Endothelial cell of hepatic sinusoid (primary cell): Measurements from ENCODE around the gene LMX1B.
"Not testable (repeated sequence)": the region's sequence is repeated elsewhere in the genome, so short reads cannot be mapped to it uniquely, and the experiment has no call there.

Experiments used
- in situ Hi-C: cut with HindIII; loops from 2 replicates; pipeline ENCODE4 v1.10.0; 2017; ENCODE audit warnings: low sequenced_read_pairs

LMX1B gene

DNA sequence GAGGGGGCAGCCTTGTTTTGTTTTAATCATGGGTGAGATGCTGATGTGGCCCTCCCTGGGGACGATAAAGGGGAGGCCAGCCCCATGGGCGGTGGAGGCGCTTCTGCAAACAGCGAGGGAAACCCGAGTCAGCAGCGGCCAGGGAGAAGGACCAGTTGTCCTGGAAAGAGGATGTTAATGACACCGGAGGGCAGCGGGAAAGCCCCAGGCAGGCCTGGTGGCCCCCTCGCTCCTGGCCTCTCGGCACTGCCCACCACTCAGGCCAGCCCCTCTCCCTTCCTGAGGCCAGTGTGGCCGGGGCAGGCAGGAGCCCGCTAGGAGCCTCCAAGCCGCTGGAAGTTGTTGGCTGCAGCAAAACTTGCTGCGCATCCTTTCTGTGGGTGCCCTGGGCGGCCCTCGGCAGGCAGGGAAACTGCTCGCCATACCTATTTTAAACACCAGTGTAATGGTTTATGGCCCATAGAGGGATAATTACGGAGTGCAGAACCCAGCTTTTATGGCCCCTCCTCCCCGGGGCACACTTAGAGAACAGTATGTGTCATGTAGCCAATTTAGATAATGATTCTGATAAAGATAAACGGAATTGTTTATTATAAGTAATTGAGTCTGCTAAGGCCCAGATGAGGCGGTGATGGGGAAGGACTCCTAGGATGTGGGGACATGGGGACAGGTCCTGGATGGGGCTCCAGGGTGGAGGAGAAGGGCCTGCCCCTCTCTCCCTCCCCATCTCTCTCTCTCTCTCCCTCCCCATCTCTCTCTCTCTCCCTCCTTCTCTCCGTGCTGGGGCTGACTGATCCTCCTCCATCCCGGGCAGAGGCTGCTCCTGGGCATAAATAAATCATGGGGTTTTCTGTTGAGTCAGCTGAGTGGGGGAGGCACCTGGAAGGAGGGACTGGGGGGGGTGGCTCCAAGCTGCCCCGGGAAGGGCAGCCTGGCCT is 36.9 kb downstream of the LMX1B start:
- in situ Hi-C loops, result no loop called here

DNA sequence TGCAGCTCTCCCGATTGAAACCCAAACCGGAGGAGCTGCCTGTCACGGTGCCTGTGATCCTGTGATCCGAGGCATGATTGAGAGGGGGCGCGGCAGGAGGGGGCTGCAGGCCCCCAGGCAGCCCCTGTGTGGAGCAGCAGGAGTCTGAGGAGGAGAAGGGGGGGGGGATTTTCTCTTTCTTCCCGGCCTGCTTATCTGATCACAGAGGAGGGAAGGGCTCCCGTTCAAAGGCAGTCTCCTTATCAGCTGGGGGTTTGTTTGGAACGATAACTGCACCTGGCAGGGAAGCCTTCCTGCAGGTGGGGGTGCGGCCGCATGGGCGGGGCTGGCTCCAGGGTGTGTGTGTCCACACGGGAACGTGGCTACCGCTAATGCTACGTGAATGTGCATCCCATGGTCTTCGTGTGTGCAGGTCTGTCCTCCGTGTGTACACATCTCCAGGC is 38.4 kb downstream of the LMX1B start:
- in situ Hi-C loops, result no loop called here

DNA sequence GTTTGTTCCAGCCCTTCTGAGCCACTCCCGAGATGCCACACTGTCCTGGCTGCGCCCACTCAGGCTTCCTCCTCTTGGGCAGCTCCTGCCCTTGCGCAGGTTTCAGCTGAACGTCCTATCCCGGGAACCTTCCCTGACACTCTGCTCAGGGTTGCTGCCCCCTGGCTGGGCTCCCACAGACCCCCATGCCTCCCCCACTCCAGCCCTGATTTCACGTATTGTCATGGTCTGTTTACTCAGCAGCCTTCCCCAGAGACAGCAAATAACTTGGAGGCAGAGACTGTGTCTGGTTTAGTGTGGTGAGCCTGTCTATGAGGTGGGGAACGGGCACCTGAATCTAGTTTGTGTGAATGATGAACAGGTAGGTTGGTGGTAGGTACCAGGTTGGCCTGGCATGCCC is 40.4 kb downstream of the LMX1B start:
- in situ Hi-C loops, result no loop called here

DNA sequence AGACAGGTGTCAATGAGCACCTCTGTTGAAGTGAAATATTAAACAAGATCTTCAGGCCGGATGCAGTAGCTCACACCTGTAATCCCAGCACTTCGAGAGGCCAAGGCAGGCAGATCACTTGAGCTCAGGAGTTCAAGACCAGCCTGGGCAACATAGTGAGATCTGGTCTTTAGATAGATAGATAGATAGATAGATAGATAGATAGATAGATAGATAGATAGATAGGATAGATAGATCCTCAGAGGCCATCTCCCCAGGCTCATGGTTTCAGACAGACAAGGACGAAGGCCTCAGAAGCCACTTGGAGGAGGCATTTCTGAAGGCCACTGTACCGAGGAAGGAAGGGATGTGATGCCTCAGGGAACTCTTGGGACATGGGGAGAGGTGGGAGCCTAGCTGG is 42.5 kb downstream of the LMX1B start:
- in situ Hi-C loops, result not testable (repeated sequence)

DNA sequence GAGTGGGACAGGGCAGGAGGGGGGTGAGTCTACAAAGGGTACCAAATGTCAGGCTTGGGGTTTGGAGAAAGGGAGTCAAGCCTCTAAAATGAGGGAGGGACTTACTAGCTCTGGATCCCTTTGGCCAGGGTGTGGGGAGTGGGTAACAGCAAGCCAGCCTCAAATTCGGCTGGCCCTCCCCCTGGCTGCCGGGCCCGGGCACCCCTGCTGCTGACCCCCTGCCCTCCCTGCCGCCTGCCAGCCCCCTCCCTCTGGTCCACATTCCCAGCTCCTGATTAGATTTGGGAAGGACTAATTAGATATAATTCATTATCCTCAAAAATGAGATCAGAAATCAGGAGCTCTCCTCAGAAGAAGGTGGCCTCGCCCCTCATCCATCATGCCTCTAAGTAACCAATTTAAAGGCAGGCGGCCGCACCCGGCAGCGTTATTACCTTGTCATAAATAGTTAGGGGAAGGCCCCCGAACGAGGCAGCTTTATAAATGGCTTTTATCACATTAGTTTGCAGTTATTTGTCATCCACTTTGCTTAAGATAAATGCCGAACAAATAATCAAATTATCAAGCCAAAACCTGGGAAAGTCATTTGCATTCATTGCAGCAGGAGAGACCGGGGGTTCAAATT is 44.6 kb downstream of the LMX1B start:
- in situ Hi-C loops, result no loop called here

DNA sequence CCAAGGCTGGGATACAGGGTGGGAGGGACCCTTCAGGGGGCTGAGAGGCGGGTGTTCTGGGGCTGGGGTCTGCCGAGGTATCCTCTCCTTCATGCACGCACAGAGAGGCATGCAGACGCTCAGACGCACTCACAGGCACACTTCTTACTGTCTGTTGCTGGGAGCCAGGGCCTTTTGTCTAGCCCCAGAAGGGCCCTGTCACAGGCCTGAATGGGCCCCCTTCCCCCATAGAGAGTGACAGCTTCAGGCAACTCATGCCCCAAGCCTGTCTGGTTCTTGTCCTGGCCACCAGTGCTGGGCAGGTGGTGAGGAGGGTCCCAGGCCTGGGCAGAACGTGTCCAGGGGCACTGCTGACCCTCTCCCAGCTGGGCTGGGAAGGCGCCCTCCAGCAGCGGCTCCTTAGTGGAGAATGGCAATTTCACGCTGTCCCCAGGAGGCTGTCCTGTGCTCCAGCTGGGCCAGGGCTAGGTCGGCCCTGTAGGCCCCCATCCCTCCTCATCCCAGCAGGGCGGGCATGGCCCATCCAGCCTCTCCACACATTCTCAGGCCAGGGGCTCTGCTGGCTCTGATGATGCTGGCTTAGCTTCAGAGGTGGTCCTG is 45.3 kb downstream of the LMX1B start:
- in situ Hi-C loops, result no loop called here

DNA sequence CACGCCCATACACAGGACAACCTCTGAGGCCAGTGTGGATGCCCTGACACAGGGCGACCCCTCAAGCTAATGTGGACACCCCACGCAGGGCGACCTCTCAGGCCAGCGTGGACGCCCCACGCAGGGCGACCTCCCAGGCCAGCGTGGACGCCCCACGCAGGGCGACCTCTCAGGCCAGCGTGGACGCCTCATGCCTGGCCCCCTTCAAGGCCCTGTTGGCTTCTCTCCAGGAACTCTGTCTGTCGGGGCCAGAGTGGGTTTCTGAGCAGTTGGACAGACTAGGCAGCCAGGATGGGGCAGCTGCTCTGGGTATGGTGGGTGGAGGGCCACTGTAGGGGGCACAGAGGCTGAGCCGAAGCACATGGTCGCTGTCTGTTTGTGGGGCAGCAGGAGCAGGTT is 47.4 kb downstream of the LMX1B start:
- in situ Hi-C loops, result loop anchor here (5.0 kb wide), 1 partner anchor 39 kb away; no protein-coding TSS in a partner anchor

DNA sequence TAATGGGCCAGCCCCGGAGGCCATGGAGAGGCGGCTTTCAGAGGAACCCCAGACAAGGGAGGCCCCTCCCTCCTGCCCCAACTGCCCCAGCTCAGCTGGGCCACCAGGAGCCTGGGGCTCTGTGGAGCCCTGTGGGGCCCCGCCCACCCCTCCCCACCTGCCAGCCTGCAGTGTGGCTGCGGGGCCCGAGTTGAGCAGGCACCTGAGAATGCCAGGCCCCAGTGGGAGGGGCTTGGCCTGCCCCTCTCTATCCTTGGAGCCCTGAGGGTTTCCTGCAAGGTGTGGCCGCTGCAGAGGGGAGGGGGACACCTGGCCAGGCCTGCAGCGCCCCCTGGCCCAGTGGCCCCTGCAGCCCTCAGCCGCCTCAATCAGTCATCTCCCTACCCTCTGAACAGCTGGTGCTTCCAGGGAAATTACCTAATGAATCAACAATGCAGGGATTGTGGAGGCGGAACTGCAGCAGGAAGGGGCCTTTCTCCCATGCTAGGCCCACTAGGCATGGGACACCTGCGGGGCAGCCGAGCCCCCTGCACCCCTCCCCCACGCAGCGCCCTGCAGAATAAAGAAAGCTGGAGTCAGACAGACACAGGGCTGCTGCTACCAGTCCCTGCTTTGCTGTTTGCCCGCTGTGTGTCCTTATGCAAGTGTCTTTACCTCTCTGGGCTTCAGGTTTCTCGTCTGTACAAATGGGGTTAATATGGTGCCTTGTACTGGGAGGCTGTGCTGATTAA is 48.0 kb downstream of the LMX1B start:
- in situ Hi-C loops, result loop anchor here (5.0 kb wide), 1 partner anchor 39 kb away; no protein-coding TSS in a partner anchor

DNA sequence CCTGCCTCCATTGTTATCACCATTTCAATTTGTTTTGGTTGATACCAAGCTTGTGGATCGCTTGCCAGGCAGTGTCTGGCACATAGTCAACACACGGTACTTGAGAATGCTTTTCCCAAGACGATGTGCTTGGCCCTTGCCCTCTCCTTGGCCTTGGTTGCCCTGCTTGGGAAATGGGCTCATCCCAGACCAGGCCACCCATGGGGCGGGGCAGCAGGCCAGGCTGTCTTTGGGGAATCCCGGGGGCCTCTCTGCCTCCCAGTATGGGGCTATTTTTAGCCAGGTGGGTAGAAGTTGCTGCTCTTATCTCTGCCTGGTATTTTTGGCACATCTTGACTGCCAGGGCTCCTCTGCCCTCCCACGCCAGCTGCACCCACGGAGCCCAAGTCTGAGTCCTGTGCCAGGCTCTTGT is 49.9 kb downstream of the LMX1B start:
- in situ Hi-C loops, result loop anchor here (5.0 kb wide), 1 partner anchor 41 kb away; no protein-coding TSS in a partner anchor

DNA sequence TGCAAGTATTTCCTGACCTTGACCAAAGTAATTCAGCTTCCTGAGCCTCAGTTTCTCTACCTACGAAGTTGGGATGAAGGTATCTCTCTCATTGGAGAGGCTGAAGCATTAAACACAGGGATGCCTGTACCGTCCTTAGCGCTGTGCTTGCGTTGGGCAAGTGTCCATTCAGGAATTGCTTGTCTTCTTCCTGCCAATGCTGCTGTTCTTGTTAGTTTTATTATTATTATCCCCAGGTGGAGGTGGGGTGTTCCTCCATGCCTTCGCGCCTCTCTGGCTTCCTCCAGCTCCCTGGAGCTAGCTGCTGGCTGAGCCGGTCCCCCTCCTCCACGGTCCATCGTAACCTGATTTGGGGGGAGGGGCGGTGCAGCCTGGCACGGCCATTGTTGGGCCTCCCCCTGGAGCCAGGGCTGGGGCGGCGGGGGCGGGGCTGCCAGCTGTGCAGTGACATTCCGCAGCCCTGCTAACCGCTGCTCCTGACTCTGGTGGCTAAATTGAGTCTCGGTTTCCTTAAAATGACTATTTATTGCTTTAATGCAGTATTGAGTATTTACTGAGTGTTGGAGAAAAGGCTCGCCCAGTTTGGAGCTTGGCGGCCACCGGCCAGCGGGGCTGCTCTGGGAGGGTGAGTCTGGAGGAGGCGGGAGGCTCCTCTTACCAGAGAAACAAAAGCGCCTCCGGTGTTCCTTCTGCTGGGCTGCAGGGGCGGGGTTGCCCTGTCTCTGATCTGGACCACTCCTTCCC is 51.3 kb downstream of the LMX1B start:
- in situ Hi-C loops, result loop anchor here (5.0 kb wide), 1 partner anchor 43 kb away; no protein-coding TSS in a partner anchor

DNA sequence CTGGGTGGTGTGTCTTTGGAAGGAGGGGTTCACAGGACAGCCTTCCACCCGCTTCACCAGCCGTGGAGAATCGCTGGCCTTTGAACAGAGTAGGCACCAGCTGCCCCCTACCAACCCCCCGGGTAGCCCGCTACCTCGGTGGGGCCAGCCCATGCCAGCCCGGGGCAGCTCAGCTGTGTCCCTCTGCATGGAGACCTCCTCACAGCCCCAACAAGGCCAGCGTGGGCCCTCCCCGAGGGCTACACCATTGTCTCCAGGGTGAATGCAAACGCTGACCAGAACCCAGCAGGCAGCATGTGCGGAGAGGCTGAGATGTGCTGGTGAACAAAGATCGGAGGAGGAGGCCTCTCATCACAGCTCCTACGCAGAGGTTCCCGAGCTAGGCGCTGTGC is 51.9 kb downstream of the LMX1B start:
- in situ Hi-C loops, result no loop called here

DNA sequence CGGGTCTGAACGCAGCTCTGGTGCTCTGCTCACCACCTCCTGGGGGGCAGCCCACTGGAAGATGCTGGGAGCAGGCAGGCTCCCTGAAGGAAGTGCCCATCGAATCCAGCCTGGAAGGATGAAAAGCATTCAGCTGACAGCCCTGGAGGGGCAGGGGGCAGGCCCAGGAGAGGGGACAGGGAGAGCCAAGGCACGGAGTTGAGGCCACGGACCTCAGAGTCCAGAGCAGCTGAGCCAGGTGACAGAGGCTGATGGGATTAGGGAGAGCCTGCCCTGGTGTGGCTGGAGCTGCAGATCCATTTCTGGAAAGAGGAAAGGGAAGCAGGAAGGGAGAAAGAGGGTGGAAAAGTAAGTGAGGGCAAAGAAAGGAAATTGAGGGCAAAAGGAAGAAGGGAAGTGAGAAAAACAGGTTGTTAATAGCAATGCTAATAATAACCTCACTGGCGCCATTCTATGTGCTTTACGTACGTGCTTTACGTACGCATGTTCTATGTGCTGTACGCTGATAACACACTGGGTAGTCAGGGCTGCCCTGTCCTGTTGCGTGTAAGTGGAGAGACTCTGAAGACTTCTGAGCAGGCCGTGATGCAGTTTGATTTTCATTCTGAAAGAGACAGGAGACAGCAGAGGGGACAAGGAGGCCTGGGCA is 52.6 kb downstream of the LMX1B start:
- in situ Hi-C loops, result no loop called here

DNA sequence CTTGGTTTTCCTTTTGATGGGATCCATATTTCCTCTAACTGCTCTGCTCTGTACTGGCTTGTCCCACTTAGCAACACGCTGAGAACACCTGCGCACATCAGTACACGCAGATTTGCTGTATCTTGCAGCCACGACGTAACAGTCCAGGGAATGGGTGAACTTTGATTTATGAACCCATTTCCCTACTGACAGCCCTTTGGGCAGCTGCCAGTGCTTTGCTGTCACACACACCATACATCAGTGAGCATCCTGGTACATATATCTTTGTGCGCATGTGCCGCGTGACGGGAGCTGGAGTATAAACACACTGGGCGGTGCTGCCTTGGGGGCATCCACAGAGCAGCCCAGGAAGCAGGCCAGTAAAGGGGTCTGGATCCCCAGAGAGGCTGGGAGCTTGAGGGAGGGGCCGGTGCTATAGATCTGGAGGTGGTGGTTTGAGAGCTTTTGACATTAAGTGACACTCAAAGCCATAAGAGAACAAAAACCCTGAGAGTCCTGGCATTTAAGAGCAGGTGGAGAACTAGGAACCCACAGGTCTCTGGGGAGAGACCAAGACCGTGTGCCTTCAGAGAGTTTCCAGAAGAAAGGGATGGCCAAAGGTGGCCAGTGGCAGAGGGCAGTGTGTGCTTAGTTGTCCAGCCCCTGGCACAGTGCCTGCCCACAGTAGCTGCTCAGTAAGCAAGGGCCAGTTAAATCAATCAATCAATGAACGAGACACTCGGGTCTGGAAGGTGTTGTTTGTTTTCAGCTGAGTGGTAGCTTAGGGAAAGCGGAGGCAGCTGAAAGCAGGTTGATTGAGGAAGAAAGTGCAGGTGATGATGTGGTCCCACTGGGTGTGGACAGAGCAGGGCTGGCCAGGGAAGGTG is 53.7 kb downstream of the LMX1B start:
- in situ Hi-C loops, result no loop called here

DNA sequence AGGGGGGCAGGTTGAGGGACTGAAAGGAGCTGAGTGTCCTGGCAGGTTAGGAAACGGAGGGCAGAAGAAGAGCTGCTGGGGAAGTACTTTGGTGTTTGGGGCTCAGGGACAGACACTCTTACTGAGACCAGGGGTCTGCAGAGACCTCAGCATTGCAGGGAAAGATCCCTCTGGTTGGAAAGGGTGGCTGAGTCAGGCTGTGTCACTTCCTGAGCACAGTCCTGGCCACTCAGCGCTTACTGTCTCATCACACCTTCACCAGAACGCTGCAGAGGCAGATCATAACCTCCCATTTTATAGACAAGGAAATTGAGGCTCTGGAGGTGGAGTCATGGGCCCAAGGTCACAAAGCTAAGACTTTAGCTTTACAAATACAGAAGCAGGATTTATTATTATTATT is 54.3 kb downstream of the LMX1B start:
- in situ Hi-C loops, result no loop called here

DNA sequence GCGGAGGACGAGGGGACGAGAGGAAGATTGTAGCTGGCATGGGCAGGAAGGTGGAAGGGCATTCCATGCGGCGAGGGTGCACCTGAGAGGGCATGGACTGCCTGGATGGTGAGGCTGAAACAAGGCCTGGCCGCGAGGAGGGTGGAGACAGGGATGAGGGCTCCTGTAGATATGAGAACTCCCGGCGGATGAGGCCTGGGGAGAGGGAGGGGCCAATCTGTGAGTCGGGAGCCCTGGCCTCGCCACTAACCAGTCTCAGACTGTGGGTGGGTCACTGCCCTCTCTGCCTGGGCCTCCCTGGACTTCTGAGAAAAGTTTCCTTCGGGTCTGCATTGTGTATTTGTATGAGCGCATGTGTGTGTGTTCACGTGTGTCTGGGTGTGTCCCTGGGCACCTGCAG is 55.4 kb downstream of the LMX1B start:
- in situ Hi-C loops, result no loop called here

DNA sequence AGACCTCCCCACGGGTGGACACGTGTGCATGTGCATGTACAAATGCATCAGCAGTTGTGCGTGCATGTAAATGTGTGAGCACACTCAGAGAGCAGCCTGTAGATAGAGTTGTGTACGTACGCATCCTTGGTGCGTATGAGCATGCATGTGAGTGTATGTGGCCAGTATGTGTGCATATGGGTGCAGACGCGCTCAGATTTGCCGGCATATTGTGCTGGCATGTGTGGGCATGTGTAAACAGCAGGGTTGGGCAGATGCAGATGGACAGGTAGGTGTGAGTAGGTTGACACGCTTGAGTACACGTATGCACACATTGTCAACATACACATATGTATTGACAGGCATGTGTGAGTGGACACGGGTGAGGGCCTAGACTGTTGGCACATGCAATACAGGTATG is 56.5 kb downstream of the LMX1B start:
- in situ Hi-C loops, result no loop called here

DNA sequence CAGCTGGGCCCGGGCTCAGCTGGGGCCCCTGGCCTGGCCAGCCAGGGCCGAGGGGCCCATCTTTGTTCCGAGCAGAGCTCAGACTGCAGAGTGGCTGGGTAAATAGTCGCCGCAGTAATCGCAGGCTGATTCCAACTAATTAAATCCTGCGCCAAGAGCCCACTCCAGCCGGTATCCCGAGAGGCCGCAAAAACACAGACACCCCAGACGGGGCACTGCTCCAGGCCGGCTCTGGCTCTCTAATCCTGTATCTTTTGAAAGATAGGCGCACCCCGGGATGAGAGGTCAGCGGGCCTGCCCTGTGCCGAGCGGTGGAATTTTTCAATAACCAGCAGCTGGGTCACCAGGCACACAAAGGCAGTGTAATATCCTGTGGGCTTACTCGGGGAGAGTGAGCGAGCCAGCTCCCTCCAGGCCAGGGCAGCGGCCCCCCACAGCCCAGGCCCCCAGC is 57.7 kb downstream of the LMX1B start:
- in situ Hi-C loops, result no loop called here

DNA sequence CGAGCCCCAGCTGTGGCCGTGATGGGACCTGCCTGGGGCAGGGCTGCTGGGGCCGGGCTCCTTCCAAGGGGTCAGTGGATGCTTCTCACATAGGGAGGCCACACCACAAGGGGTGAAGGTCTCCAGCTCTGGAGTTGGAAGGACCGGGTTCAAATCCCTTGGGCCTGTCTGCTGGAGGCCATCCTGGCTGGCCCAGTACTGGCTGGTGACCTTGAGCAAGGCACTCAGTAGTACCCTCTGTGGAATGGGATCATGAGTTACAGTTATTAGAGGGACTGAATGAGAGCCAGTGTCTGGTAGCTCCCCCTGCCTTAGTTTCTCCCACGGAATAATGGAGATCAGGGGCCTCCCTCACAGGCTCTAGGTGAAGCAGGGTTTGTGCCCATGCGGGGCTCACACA is 58.3 kb downstream of the LMX1B start:
- in situ Hi-C loops, result no loop called here
